Pons (tissue), 1 donor: ENCODE results near the gene SPRY4.
"Not testable (repeated sequence)": the region's sequence is repeated elsewhere in the genome, so short reads cannot be mapped to it uniquely, and the experiment has no call there.

Experiments used
- DNase-seq: peaks from one replicate; pipeline ENCODE4 v3.0.0-alpha.2; 2016; ENCODE audit warnings: low spot score

The SPRY4 gene

DNA sequence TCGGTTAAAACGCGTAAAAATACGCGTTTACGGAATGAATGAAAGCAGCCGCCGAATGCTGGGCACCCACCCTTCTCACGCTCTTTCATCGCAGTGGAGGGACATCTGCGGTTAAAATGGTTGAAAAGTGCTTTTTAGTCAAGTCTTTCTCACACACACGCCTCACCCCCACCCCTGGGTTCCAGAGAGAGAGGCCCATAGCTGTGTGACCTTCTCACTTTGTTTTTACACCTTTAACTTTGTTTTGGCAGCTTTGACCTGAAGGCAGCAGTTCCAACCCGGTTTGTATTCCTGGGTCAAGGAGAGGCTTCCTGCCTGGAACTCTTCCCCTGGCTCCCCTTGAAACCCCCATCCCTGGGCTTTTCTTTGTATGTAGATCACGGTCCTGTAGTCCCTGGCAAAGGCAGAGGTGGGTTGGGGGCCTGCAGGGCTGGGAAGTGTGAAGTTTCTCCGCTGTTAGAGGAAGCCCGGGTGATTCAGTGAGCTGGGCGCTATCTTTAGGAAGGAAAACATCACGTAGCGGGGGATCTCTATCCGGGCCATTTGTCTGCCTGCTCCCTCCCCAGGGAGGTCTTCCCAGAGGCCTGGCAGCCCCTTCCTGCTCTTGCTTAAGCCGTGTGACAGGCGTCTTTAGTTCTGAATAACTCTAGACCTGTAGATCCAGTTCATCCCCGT lies 29.6 kb downstream of the SPRY4 start:
- no peak for DNase-seq

DNA sequence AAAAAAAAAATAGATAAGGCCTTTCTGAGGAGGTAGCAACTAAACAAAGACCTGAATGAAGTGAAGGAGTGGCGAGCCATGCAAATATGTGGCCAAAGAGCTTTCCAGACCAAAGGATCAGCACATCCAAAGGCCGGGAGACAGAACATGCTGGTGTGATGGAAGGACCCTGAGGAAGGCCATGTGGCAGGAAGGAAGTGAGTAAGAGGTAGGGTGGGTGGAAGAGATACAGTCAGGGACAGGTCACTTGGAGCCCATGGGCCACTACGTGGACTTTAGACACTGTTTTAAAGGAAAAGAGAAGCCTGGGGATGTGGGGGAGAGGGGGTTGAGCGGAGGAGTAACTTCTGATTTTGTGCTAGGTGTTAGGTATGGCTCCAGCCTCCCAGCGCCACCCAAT lies 31.3 kb downstream of the SPRY4 start:
- DNase-seq: no peak

DNA sequence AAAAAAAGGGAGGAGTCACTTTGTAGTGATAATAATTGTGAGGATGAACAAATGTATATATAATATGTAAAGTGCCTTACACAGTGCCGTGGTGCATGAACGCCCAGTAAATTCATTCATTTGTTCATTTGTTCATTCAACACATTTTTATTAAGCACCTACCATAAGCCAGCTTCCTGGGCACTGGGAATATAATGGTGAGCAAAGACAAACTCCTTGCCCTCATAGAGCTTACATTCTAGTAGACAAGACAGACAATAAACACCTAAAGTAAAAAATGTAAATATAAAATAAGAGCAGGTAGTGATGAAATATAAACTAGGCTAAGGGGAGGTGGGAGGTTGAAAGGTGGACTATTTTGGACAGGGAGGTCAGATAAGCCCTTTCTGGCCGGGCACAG lies 32.0 kb downstream of the SPRY4 start:
- DNase-seq: no peak

DNA sequence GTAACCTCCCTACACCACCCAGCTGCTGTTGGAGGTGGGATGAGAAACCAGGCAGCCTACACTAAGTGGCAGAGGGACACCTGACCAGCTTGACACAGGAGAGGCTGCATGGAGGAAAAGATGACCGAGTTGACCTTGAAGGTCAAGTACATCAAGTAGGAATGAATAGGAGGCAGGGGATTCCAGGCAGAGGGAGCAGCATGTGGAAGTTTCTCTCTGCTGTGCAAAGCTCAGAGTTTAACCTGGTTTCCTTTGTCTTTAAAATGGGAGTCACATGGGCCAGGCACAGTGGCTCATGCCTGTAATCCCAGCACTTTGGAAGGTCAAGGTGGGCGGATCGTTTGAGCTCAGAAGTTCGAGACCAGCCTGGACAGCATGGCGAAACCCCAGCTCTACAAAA lies 32.6 kb downstream of the SPRY4 start:
- DNase-seq: no peak

DNA sequence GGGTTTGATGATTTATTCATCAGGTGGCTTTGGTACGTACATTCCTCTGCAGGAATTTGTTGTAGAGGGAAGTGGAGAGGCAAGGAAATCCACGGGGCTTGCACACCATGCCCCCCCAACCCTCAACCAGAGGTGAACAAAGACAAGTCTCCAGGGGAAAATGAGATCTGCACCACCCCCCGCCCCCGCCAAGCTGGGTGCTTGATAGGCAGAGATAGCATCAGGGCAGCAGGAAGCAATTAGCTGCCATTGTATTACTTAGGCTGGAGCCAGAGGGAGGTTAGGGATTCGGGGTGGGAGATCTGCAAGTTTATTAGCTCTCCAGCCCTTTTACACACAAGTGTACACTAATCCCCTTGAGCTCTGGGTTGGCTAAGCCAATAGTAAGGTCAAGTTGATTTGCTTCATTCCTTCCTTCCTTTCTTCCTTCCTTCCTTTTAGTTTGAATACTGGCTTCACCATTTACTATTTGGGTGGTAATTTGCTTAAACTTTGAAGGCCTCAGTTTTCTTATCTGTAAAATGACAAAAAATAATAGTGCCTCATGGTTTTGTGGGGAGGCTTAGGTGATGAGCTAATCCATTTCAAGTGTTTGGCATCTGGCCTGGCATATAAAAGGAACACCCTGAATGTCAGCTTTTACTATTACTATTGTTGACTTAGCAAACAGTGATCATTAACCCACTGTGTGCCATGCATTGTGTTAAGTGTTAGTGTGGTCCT lies 34.1 kb downstream of the SPRY4 start:
- DNase-seq: no peak

DNA sequence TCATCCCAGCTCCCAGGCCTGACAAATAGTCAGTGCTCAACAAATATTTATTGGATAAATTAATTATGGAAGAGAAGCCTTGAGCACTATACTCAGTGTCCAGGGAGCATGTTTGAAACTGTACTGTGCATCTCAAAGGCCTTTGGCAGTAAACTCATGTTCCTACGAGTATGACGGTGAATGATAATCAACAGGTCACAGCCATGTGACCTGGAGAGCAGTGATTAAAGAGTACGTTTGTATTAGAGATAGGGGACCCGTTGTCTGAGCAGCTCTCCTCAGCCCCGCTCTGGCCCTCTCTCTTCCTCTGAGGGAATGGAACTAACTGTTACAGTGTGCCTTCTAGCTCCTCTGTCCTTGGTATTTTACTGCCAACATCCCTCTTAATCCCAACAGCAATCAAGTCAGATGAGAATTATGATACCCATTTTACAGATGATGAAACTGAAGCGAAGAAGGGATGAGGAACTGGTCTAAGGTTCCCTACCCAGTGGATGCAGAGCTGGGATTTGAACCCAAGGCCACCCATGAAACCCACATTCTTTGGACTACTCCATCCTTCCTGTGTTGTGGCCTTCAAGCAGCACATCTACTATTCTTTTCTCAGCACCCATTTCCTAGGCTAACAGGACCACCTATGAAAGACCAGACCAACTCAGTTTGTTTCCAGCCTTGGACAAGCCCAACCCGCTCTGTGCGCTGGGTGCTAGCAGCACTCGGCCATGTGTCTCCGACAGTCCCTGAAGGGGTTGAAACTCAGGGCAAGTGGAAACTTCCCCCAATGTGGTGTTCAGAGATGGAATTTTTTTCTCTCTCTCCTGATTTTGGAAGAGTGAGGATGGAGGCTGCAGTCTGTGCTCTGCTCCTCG lies 34.9 kb downstream of the SPRY4 start:
- no peak for DNase-seq

DNA sequence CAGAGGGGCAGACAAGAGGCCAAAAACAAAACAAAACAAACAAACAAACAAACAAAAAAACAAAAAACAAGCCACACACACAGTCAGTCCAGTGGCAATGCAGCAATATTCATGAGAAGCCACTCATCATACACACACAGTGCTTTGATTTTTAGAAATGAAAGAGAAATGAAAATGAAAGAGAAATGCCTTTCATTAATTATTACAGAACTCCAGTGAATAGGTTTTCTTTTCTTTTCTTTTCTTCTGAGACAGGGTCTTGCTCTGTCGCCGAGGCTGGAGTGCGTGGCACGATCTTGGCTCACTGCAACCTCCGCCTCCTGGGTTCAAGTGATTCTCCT lies 36.9 kb downstream of the SPRY4 start:
- DNase-seq: no peak

DNA sequence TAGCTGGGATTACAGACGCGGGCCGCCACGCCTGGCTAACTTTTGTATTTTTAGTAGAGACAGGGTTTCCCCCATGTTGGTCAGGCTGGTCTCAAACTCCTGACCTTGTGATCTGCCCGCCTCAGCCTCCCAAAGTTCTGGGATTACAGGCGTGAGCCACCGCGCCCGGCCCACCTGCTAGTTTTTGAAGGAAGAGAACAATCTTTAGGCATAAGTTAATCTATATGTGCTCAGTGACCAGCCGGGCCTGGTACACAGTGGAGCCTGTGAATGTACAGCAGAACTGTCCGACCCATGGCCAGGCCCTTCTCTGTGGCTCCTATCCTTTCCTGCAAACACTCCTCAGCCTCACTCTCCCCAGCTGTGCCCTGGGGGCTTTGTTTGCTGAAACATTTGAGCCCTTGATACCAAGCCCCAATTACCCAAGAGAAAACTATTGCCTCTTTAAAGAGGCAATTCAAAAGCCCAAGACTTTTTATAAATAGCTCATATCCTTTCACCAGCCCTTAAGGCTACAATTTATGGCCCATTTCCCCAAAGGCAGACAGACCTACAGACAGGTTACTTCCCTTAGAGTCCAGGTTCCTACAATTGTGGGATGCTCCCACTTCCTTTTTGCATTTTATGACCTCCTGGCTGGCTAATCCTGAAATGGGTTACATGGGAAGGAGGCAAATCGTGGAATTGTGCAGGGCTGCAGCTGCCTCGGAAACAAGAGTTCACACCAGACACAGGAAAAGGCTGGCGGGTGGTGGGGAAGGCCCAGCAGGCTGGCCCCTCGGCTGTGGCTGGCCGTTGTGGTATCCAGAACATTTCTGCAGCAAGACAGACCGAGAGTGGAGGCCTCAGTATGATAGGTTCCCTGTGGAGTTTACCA lies 37.5 kb downstream of the SPRY4 start:
- no peak for DNase-seq

DNA sequence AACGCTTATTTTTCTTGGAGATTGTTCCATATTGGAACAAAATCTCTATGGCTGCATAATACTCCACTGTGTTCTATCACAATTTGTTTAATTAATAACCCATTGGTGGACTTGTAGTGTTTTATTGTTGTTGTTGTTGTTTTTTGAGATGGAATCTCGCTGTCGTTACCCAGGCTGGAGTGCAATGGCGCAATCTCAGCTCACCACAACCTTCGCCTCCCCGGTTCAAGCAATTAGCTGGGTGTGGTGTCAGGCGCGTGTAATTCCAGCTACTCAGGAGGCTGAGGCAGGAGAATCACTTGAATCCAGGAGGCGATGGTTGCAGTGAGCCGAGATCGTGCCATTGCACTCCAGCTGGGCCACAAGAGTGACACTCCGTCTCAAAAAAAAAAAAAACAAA lies 38.7 kb downstream of the SPRY4 start:
- no peak for DNase-seq

DNA sequence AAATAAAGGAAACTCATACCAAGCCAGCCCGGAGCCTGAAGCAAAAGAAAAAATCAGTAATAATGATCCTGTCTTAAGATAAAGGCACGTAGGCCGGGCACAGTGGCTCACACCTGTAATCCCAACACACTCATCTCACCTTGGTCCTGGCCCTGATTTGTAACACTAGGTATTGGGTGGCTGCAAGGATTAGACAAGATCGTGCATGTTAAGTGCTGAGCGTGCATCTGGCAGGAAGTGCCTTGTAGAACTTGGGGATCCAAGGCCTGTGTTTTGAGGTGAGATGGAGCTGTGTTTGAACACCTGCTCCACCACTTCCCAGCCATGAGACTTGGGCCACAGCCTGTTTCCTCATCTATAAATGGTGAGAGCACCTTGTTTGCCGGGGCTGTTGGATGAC lies 41.5 kb downstream of the SPRY4 start:
- DNase-seq: no peak

DNA sequence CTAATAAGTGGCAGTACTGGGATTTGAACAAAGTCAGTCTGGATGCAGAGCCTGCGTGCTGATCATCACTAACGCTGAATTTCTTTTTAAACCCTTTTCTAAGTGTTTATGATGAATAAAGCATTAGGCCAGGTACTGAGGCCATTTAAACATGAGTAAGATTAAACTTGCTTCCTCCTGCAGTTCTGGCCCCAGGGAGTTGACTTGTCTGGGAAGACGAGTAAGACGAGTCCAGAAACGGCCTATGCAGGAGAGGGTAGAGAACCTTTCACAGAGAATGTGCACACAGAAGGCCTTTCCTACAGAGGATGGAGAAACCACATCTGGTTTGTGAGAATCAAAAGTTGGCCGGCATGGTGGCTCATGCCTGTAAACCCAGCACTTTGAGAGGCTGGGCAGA lies 42.9 kb downstream of the SPRY4 start:
- no peak for DNase-seq

DNA sequence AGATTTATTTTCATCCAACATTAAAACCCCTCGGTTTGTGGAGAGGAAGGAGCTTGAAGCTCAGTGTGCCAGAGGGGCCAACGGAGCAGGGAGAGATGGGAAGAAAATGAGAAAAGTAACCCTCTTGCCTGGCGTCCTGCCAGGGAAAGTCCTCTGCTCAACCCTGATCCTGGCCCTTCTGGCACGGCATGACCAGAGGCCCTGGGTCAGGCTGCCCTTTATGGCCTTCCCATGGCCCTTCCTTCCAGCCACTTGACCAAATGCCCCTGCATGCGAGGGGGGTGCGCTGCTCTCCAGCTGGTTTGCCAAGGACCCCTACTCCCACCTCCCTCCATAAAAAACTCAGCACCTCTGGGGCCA lies 43.8 kb downstream of the SPRY4 start:
- DNase-seq: no peak

DNA sequence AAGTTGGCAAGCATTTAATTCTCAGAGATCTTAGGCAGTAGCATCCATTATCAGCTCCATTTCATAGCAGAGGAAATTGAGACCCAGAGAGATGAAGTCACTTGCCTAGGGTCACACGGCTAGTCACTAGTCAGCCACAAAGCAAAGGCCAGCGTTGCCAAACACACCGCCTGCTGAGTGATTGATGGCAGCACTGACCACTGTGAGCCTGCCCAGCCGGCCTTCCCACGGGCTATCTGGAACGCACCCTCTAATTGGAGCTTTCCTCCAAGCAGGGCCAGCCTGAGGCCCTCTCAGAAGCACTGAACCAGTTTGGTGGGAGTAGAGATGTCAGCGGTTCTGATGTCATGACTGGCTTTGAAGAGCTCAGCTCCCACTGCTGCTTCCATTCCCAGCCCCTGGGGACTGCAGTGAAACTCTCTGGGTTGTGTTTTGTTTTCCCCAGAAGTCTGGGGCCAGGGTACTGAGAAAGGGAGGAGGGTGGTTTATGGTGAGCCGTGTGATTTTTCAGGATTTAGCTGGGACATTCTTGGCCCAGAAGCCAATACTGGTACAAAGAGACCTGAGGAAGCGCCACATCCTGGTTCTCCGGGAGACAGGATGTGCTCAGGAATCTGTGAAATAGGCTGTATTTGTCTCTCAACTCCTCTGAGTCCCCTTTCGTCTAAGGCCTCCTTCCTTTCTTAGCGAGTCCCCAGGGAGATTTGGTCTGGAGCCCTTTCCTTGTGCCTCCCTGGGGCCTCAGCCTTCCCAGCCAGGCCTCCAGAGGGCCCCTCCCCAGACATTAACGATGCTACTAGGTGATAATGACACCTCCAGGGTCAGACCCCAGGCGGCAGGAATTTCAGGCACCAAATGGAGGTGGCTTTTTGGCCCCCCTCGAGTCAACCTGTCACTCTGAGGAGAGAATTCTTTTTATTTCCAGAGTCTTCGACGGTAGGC lies 44.5 kb downstream of the SPRY4 start:
- DNase-seq: no peak

DNA sequence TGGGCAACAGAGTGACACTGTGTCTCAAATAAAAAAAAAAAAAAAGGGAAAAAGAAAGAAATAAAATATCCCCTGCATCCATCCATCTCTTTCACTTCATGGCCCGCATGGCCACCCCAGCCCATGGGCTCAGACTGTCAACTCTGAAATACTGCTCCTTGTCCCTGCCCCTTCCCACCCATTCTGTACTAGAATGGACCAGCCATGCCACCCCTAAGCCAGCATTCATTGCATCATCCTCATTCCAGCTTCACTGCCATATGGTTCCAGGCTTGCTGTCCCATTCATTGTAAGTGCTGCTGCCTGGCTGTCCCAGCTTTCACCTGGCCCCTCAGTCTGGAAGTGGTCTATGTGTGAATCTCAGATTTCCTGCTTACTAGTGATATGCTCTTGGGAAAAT lies 46.2 kb downstream of the SPRY4 start:
- DNase-seq: no peak

DNA sequence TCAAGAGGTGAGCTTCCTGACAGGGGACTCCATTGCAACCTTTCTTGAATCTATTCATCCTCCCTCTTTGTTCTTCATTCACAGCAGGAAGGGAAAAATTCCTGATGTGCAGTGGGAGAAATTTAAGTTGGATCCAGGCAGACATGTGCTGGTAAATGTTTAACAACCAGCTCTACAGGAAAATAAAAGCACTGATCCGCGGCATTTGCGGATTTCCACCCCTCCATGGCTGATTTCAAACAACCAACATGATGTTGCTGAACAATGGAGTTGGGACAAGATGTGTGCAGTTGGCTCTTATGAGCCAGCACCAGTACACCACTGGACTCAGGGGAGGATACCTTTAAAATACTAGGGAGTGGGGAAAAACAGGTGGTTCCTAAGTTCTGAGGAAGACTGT lies 47.0 kb downstream of the SPRY4 start:
- DNase-seq: no peak

DNA sequence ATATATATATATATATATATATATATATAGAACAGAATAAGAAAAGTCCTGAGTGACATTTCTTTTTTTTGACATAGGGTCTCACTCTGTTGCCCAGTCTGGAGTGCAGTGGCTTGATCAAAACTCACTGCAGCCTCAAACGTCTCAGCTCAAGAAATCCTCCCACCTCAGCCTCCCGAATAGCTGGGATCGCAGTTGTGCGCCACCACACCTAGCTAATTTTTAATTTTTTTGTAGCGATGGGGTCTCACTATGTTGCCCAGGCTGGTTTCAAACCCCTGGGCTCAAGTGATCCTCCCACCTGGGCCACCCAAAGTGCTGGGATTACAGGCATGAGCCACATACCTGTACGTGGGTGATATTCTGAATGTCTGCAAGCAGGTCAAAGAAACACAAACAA lies 48.3 kb downstream of the SPRY4 start:
- DNase-seq: no peak

DNA sequence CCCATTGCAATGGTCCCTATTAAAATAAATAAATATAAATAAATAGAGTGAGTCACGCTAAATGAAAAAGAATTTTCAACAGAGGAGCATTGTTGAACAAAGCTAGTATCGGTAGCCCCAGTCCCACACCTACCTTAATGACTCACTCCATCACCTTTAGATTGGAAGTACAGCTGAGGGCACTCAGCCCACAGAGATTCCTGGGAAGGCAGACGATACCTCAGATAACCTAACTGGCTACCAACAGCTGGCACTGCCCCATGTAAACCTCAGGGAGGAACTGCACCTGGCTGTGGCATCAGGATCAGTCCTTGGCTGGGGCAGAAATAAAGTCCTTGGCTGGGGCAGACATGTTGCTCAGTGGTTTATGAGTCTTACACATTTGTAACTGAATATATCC lies 49.3 kb downstream of the SPRY4 start:
- no peak for DNase-seq

DNA sequence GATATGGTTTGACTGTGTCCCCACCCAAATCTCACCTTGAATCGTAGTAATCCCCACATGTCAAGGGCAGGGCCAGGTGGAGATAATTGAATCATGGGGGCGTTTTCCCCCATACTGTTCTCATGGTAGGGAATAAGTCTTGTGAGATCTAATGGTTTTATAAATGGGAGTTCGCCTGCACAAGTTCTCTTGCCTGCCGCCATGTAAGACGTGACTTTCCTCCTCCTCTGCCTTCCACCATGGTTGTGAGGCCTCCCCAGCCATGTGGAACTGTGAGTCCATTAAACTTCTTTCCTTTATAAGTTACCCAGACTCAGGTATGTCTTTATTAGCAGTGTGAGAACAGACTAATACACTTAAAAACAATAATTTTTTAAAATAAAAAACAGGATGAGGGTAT lies 52.2 kb downstream of the SPRY4 start:
- DNase-seq: not testable (repeated sequence)

DNA sequence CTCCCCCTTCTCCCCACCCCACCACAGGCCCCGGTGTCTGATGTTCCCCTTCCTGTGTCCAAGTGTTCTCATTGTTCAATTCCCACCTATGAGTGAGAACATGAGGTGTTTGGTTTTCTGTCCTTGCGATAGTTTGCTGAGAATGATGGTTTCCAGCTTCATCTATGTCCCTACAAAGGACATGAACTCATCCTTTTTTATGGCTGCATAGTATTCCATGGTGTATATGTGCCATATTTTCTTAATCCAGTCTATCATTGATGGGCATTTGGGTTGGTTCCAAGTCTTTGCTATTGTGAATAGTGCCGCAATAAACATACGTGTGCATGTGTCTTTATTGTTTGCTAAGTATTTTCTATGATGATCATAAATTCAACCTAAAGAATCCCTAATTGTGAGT lies 60.7 kb downstream of the SPRY4 start:
- DNase-seq: not testable (repeated sequence)

DNA sequence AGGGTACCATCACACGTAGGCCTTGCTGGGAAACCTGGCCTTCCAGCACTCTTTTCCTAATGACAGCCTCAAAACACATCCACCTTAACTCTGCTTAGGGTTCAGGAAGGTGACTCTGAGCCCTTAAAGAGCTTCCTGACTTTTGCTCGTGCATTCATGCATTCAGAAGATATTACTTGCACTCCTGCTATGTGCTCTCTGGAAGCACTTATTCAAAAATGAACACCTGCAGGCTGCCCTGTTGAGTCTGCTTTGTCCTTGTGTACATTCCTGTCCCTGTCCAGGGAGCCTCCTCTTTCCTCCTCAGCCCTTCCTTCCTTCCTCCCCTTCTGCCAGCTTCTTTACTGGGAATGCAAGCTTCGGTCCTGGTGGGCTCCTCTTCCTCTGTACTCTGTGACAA lies 61.5 kb downstream of the SPRY4 start:
- no peak for DNase-seq

DNA sequence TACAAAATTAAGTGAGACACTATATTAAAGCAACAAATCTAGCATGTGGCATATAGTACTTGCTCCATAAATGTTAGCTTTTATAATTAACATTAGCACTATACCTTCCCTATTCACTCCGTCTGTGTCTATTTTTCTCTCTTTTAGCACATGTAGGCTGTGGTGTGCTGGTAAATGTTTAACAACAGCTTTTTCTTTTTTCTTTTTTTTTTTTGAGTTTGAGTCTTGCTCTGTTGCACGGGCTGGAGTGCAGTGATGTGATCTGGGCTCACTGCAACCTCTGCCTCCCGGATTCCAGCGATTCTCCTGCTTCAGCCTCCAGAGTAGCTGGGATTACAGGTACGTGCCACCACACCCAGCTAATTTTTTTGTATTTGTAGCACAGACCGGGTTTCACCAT lies 62.1 kb downstream of the SPRY4 start:
- DNase-seq: no peak
